ENCODE measurements around the gene RTN4RL1.

The RTN4RL1 gene

GRCh38 chr17:1959871-1960544, 65.1 kb downstream of the RTN4RL1 start:
- H3K4me3 ChIP-seq (ENCODE audit: control insufficient read depth, low read depth, low read length), result no peak overlapping the region
- peak; percentile 16 for DNase-seq (ENCODE audit: low read depth)
- TF ChIP-seq CTCF (conservative IDR thresholded peaks at IDR 0.05; ENCODE audit: control insufficient read depth, insufficient read depth, low read depth, low read length), result no peak

- H3K4me3 ChIP-seq (ENCODE audit: control insufficient read depth, low read depth, low read length), result no peak overlapping the region
- TF ChIP-seq CTCF (conservative IDR thresholded peaks at IDR 0.05; ENCODE audit: control insufficient read depth, insufficient read depth, low read depth, low read length), result no peak
- no peak for DNase-seq (ENCODE audit: low read depth)
Observed at GRCh38 chr17:1958134-1958881, 66.8 kb downstream of the RTN4RL1 start.

GRCh38 chr17:1957037-1957436, 68.1 kb downstream of the RTN4RL1 start:
- peak; percentile 31 for DNase-seq (ENCODE audit: low read depth)
- no peak for TF ChIP-seq CTCF (conservative IDR thresholded peaks at IDR 0.05; ENCODE audit: control insufficient read depth, insufficient read depth, low read depth, low read length)
- H3K4me3 ChIP-seq (ENCODE audit: control insufficient read depth, low read depth, low read length), result no peak overlapping the region

- TF ChIP-seq CTCF (conservative IDR thresholded peaks at IDR 0.05; ENCODE audit: control insufficient read depth, insufficient read depth, low read depth, low read length), result no peak
- no peak overlapping the region for H3K4me3 ChIP-seq (ENCODE audit: control insufficient read depth, low read depth, low read length)
- DNase-seq (ENCODE audit: low read depth), result no peak
Observed at GRCh38 chr17:1956134-1956533, 69.0 kb downstream of the RTN4RL1 start.

GRCh38 chr17:1953831-1954230, 71.3 kb downstream of the RTN4RL1 start:
- DNase-seq (ENCODE audit: low read depth), result peak; percentile 15
- no peak for TF ChIP-seq CTCF (conservative IDR thresholded peaks at IDR 0.05; ENCODE audit: control insufficient read depth, insufficient read depth, low read depth, low read length)
- no peak overlapping the region for H3K4me3 ChIP-seq (ENCODE audit: control insufficient read depth, low read depth, low read length)

GRCh38 chr17:1951920-1952319, 73.2 kb downstream of the RTN4RL1 start:
- no peak for TF ChIP-seq CTCF (conservative IDR thresholded peaks at IDR 0.05; ENCODE audit: control insufficient read depth, insufficient read depth, low read depth, low read length)
- DNase-seq (ENCODE audit: low read depth), result no peak
- H3K4me3 ChIP-seq (ENCODE audit: control insufficient read depth, low read depth, low read length), result no peak overlapping the region

Data from fibroblast of mammary gland (primary cell).